K562 (cell line): ENCODE measurements around the gene ENPP6. TPM values are rescaled to one million over a fixed set of nuclear protein-coding genes. Genes with fewer than 3 reads are reported as not detected.

Experiments
- MYBL2 ChIP-seq, 2 experiments: fragments of 450-650 bp in 1 of 2; sonication (generic) in 1 of 2; formaldehyde crosslinking in 1 of 2; IDR thresholded peaks; 2 replicates each; pipeline versions ENCODE4 v1.6.1 to v1.8.1; 2017 to 2022; ENCODE audit warnings: borderline replicate concordance in 1 of 2, inconsistent platforms in 1 of 2, low read depth in 1 of 2, mild to moderate bottlenecking in 1 of 2, missing genetic modification reagents in 1 of 2, moderate library complexity in 1 of 2
- RERE ChIP-seq: sonication (generic); formaldehyde crosslinking; IDR thresholded peaks from 2 replicates; pipeline ENCODE4 v1.8.0; 2023; ENCODE audit warnings: missing genetic modification reagents, mild to moderate bottlenecking, borderline replicate concordance
- RFX7 ChIP-seq: fragments of 250-450 bp; sonication (Bioruptor Pico); IDR thresholded peaks from 2 replicates; pipeline ENCODE4 v1.5.1; 2021; ENCODE audit warnings: mild to moderate bottlenecking
- polyA plus RNA-seq, 8 experiments: library from polyadenylated mRNA; depleted of rRNA in 4 of 8; stranded (reverse) in 5 of 8; unstranded in 3 of 8; fragments of >200 nt; fragmentation: Nextera tagmentation in 2 of 8; fragmentation: Illumina TruSeq in 1 of 8; extraction: Ambion mirVana in 2 of 8; extraction: Trizol in 1 of 8; gene quantifications; 2 replicates each; pipeline versions ENCODE4 v1.2.1 to v1.2.3, GENCODE V29; 2011 to 2014; ENCODE audit warnings: inconsistent platforms in 1 of 8, missing spikeins in 1 of 8
- total RNA-seq, 7 experiments: library from RNA; depleted of rRNA in 6 of 7; stranded (reverse); fragments of >200 nt in 6 of 7; fragmentation: Illumina TruSeq in 2 of 7; extraction: Trizol in 2 of 7; gene quantifications; 2 replicates each; pipeline versions ENCODE4 v1.2.1 to v1.2.3, GENCODE V29; 2011 to 2021; ENCODE audit warnings: low replicate concordance in 1 of 7
- TF ChIP-seq, protein P1 (sequence below): fragments of 250-450 bp; sonication (Bioruptor Pico); IDR thresholded peaks from 2 replicates; pipeline ENCODE4 v1.4.0; 2020
- TF ChIP-seq, protein P2 (sequence below): IDR thresholded peaks from 3 replicates; pipeline ENCODE4 v1.6.1; 2011; ENCODE audit warnings: borderline replicate concordance, mild to moderate bottlenecking; ENCODE audit not compliant: insufficient read length, insufficient read depth

The ENPP6 gene
- total and polyA plus RNA-seq, 9 of the 15 experiments (the other 6 are each of a cell fraction or from before 2014, with no cell fraction given), result 0.29 TPM; not detected in 8

DNA sequence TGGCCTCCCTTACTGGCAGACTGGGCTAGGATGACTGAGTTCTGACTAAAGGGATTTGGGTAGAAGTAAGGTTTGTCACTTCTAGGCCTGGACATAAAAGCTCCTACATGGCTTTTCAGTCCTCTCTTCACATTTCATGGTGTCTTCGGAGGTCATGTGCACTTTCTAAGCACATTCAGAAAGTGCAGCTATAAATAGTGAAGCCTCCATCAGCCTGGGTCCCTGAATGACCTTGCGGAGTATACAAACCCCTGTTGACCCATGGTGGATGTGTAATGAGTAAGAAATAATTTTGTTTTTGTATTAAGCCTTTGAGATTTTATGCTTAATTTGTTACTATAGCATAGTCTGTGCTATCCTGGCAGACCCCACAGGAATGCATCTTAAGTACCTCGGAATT lies 158.6 kb downstream of the ENPP6 start (continued):
- TF ChIP-seq, protein P1, sequence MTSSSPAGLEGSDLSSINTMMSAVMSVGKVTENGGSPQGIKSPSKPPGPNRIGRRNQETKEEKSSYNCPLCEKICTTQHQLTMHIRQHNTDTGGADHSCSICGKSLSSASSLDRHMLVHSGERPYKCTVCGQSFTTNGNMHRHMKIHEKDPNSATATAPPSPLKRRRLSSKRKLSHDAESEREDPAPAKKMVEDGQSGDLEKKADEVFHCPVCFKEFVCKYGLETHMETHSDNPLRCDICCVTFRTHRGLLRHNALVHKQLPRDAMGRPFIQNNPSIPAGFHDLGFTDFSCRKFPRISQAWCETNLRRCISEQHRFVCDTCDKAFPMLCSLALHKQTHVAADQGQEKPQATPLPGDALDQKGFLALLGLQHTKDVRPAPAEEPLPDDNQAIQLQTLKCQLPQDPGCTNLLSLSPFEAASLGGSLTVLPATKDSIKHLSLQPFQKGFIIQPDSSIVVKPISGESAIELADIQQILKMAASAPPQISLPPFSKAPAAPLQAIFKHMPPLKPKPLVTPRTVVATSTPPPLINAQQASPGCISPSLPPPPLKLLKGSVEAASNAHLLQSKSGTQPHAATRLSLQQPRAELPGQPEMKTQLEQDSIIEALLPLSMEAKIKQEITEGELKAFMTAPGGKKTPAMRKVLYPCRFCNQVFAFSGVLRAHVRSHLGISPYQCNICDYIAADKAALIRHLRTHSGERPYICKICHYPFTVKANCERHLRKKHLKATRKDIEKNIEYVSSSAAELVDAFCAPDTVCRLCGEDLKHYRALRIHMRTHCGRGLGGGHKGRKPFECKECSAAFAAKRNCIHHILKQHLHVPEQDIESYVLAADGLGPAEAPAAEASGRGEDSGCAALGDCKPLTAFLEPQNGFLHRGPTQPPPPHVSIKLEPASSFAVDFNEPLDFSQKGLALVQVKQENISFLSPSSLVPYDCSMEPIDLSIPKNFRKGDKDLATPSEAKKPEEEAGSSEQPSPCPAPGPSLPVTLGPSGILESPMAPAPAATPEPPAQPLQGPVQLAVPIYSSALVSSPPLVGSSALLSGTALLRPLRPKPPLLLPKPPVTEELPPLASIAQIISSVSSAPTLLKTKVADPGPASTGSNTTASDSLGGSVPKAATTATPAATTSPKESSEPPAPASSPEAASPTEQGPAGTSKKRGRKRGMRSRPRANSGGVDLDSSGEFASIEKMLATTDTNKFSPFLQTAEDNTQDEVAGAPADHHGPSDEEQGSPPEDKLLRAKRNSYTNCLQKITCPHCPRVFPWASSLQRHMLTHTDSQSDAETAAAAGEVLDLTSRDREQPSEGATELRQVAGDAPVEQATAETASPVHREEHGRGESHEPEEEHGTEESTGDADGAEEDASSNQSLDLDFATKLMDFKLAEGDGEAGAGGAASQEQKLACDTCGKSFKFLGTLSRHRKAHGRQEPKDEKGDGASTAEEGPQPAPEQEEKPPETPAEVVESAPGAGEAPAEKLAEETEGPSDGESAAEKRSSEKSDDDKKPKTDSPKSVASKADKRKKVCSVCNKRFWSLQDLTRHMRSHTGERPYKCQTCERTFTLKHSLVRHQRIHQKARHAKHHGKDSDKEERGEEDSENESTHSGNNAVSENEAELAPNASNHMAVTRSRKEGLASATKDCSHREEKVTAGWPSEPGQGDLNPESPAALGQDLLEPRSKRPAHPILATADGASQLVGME (CRISPR knock-in tag), result no peak
- TF ChIP-seq, protein P2, sequence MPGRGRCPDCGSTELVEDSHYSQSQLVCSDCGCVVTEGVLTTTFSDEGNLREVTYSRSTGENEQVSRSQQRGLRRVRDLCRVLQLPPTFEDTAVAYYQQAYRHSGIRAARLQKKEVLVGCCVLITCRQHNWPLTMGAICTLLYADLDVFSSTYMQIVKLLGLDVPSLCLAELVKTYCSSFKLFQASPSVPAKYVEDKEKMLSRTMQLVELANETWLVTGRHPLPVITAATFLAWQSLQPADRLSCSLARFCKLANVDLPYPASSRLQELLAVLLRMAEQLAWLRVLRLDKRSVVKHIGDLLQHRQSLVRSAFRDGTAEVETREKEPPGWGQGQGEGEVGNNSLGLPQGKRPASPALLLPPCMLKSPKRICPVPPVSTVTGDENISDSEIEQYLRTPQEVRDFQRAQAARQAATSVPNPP, result no peak
- TF ChIP-seq RFX7, result no peak
- TF ChIP-seq MYBL2 (IDR thresholded peaks at IDR 0.05; ENCODE audit: low read depth), result no peak
- TF ChIP-seq MYBL2 (CRISPR knock-in tag; IDR thresholded peaks at IDR 0.05; ENCODE audit: borderline replicate concordance), result no peak
- TF ChIP-seq RERE (CRISPR knock-in tag), result no peak
